ENCODE measurements around the gene SNPH.

Gene SNPH

DNA sequence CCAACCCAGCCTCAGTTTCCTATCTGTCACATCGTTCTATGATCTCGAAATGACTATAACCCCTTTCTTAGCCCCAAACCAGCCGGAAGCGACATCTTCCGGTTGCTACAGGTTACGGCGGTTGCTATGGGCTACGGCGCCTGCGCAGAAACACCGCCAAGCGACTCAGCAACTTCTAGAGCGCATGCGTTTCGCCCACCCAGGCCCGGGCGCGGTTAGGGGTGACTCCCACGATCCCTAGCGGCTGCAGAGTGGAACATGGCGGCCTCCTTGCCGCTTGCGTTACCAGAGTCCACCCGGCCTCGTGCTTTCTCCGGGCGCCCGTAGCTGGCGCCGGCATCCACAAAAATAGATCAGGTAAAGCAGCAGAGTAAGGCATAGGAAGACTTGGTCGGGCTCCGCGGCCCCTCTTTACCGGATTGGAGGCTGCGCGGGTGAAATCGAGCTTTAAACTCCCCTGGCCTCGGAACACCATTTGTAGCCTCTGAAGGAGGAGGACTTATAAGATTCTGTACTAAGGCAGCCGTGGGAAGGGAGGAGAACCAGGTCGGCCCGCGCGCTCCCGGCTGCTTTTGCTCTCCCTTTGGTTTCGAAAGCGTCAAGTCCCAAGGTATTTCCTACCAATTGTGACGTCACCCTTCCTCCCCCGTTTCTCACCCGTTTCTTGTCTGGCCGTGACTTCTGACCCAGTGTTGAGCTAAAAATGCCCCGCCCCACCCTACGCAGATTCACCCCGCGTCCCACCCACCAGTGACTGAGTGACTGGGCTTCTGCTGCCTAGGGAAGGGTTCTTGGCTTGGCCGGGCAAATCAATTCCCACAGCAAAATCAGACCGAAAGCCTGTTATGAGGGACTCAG, 59.3 kb downstream of the SNPH start (continued):
- peak; percentile 49; the same call in 1 of the 2 replicates for TF ChIP-seq ZNF501 (tag by site-specific recombination; IDR thresholded peaks at IDR 0.05)
- no peak for TF ChIP-seq MZF1 (tag by site-specific recombination; IDR thresholded peaks at IDR 0.05; ENCODE audit: borderline replicate concordance)
- TF ChIP-seq, protein P1, sequence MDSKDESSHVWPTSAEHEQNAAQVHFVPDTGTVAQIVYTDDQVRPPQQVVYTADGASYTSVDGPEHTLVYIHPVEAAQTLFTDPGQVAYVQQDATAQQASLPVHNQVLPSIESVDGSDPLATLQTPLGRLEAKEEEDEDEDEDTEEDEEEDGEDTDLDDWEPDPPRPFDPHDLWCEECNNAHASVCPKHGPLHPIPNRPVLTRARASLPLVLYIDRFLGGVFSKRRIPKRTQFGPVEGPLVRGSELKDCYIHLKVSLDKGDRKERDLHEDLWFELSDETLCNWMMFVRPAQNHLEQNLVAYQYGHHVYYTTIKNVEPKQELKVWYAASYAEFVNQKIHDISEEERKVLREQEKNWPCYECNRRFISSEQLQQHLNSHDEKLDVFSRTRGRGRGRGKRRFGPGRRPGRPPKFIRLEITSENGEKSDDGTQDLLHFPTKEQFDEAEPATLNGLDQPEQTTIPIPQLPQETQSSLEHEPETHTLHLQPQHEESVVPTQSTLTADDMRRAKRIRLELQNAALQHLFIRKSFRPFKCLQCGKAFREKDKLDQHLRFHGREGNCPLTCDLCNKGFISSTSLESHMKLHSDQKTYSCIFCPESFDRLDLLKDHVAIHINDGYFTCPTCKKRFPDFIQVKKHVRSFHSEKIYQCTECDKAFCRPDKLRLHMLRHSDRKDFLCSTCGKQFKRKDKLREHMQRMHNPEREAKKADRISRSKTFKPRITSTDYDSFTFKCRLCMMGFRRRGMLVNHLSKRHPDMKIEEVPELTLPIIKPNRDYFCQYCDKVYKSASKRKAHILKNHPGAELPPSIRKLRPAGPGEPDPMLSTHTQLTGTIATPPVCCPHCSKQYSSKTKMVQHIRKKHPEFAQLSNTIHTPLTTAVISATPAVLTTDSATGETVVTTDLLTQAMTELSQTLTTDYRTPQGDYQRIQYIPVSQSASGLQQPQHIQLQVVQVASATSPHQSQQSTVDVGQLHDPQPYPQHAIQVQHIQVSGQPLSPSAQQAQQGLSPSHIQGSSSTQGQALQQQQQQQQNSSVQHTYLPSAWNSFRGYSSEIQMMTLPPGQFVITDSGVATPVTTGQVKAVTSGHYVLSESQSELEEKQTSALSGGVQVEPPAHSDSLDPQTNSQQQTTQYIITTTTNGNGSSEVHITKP (tag by site-specific recombination; IDR thresholded peaks at IDR 0.05): peak; percentile 59
- no peak for TF ChIP-seq ZNF830 (tag by site-specific recombination; IDR thresholded peaks at IDR 0.05; ENCODE audit: low read depth)
- peak; percentile 93 for TF ChIP-seq YY1 (tag by site-specific recombination; IDR thresholded peaks at IDR 0.05)
- no peak for TF ChIP-seq HOXD13 (CRISPR knock-in tag; IDR thresholded peaks at IDR 0.05; ENCODE audit: borderline replicate concordance)
- TF ChIP-seq HOXC10 (CRISPR knock-in tag; IDR thresholded peaks at IDR 0.05): no peak
- peak; percentile 27; the same call in 1 of the 2 replicates for TF ChIP-seq ZBTB17 (tag by site-specific recombination; IDR thresholded peaks at IDR 0.05)
- TF ChIP-seq SP7 (tag by site-specific recombination; IDR thresholded peaks at IDR 0.05): peak; percentile 70
- peak; percentile 76; the same call in 1 of the 2 replicates for TF ChIP-seq SCRT1 (tag by site-specific recombination; IDR thresholded peaks at IDR 0.05; ENCODE audit: borderline replicate concordance)
- TF ChIP-seq FEZF1 (tag by site-specific recombination; IDR thresholded peaks at IDR 0.05): no peak
- peak; percentile 52; the same call in 1 of the 2 replicates for TF ChIP-seq ZNF449 (tag by site-specific recombination; IDR thresholded peaks at IDR 0.05)
- TF ChIP-seq, protein P2, sequence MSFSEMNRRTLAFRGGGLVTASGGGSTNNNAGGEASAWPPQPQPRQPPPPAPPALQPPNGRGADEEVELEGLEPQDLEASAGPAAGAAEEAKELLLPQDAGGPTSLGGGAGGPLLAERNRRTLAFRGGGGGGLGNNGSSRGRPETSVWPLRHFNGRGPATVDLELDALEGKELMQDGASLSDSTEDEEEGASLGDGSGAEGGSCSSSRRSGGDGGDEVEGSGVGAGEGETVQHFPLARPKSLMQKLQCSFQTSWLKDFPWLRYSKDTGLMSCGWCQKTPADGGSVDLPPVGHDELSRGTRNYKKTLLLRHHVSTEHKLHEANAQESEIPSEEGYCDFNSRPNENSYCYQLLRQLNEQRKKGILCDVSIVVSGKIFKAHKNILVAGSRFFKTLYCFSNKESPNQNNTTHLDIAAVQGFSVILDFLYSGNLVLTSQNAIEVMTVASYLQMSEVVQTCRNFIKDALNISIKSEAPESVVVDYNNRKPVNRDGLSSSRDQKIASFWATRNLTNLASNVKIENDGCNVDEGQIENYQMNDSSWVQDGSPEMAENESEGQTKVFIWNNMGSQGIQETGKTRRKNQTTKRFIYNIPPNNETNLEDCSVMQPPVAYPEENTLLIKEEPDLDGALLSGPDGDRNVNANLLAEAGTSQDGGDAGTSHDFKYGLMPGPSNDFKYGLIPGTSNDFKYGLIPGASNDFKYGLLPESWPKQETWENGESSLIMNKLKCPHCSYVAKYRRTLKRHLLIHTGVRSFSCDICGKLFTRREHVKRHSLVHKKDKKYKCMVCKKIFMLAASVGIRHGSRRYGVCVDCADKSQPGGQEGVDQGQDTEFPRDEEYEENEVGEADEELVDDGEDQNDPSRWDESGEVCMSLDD (tag by site-specific recombination; IDR thresholded peaks at IDR 0.05): peak; percentile 58; the same call in 1 of the 2 replicates
- TF ChIP-seq ZNF24 (tag by site-specific recombination; IDR thresholded peaks at IDR 0.05): no peak; the same call in 1 of the 2 replicates
- TF ChIP-seq, protein P3, sequence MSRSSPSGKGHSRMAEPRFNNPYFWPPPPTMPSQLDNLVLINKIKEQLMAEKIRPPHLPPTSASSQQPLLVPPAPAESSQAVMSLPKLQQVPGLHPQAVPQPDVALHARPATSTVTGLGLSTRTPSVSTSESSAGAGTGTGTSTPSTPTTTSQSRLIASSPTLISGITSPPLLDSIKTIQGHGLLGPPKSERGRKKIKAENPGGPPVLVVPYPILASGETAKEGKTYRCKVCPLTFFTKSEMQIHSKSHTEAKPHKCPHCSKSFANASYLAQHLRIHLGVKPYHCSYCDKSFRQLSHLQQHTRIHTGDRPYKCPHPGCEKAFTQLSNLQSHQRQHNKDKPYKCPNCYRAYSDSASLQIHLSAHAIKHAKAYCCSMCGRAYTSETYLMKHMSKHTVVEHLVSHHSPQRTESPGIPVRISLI (tag by site-specific recombination; IDR thresholded peaks at IDR 0.05): no peak
- peak; percentile 12; the same call in 1 of the 2 replicates for TF ChIP-seq ZBTB20 (tag by site-specific recombination; IDR thresholded peaks at IDR 0.05)
- no peak for TF ChIP-seq MEIS1 (CRISPR knock-in tag; IDR thresholded peaks at IDR 0.05; ENCODE audit: borderline replicate concordance)
- TF ChIP-seq ZNF248 (tag by site-specific recombination; IDR thresholded peaks at IDR 0.05): no peak
- TF ChIP-seq ZNF791 (tag by site-specific recombination; IDR thresholded peaks at IDR 0.05): no peak
- TF ChIP-seq ZXDB (tag by site-specific recombination; IDR thresholded peaks at IDR 0.05): peak; percentile 59; the same call in 1 of the 2 replicates
- TF ChIP-seq GLIS2 (tag by site-specific recombination; IDR thresholded peaks at IDR 0.05): peak; percentile 85
- TF ChIP-seq, protein P4, sequence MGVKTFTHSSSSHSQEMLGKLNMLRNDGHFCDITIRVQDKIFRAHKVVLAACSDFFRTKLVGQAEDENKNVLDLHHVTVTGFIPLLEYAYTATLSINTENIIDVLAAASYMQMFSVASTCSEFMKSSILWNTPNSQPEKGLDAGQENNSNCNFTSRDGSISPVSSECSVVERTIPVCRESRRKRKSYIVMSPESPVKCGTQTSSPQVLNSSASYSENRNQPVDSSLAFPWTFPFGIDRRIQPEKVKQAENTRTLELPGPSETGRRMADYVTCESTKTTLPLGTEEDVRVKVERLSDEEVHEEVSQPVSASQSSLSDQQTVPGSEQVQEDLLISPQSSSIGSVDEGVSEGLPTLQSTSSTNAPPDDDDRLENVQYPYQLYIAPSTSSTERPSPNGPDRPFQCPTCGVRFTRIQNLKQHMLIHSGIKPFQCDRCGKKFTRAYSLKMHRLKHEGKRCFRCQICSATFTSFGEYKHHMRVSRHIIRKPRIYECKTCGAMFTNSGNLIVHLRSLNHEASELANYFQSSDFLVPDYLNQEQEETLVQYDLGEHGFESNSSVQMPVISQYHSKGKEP (tag by site-specific recombination; IDR thresholded peaks at IDR 0.05): no peak
- no peak for TF ChIP-seq ZNF302 (tag by site-specific recombination; IDR thresholded peaks at IDR 0.05; ENCODE audit: low read depth)
- no peak for TF ChIP-seq ZBTB8A (tag by site-specific recombination; IDR thresholded peaks at IDR 0.05)
- TF ChIP-seq ZNF544 (tag by site-specific recombination; IDR thresholded peaks at IDR 0.05): no peak
- peak; percentile 84 for TF ChIP-seq EGR2 (tag by site-specific recombination; IDR thresholded peaks at IDR 0.05; ENCODE audit: low read depth)
- peak; percentile 94 for TF ChIP-seq ZBTB48 (tag by site-specific recombination; IDR thresholded peaks at IDR 0.05)
